Body of pancreas (tissue), 4 donors: ENCODE results near the gene PLEK2.

Experiments used
- CTCF ChIP-seq, 7 experiments: fragments of 450-650 bp in 4 of 7; fragments of 200-600 bp in 3 of 7; sonication (generic) in 3 of 7; IDR thresholded peaks; one replicate each; pipeline ENCODE4 v1.5.1; 2016 to 2019; ENCODE audit warnings: antibody characterized with exemption in 7 of 7
- POLR2A ChIP-seq, 3 donors: fragments of 450-650 bp; IDR thresholded peaks; one replicate each; pipeline ENCODE4 v1.6.1; 2016; ENCODE audit warnings: antibody characterized with exemption in 3 of 3, mild to moderate bottlenecking in 2 of 3

DNA sequence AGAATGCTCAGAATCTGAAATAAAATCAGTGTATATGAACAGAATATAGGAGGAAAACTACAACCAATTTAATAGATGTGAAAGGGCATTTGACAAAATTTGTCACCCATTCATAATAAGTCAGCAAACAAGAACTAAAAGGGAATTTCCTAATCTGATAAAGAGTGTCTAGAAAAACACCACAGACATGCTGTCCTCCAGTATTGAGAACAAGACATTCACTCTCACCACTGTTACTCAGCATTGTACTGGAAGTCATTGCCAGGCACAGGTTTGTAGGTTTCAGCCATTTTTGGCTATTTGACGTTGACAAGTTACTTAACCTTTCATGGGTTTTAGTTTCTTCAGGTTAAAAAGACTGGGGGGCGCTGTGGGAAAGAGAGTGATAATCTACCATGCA, 38.6 kb downstream of the PLEK2 start:
- no peak for TF ChIP-seq CTCF (IDR thresholded peaks at IDR 0.05)
- no peak for TF ChIP-seq POLR2A (IDR thresholded peaks at IDR 0.05)
